CD14-positive monocyte (primary cell): Measurements from ENCODE around the gene MASP2. TPM values are rescaled to one million over a fixed set of nuclear protein-coding genes. Genes with fewer than 3 reads are reported as not detected.

Source experiments
- DNase-seq, 3 donors: peaks; one replicate each; pipeline ENCODE4 v3.0.0-alpha.2; 2011 to 2022
- H2AFZ ChIP-seq: 2 replicates; pipeline ENCODE4 v1.6.0; 2012; ENCODE audit warnings: mild to moderate bottlenecking, low read depth, low read length, inconsistent platforms; ENCODE audit not compliant: insufficient read depth, poor library complexity, severe bottlenecking
- H3K27ac ChIP-seq, 2 donors: 1 replicate in 1 of 2; 2 replicates in 1 of 2; pipeline ENCODE4 v1.5.1; 2012 to 2013; ENCODE audit warnings: low read length in 2 of 2, control low read depth in 1 of 2, inconsistent platforms in 1 of 2, low read depth in 1 of 2, mild to moderate bottlenecking in 1 of 2
- H3K27me3 ChIP-seq, 2 donors: one replicate each; pipeline versions ENCODE4 v1.6.0 to v1.6.1; 2011 to 2013; ENCODE audit warnings: low read length in 2 of 2; ENCODE audit not compliant: control insufficient read depth in 2 of 2, insufficient read depth in 2 of 2
- H3K36me3 ChIP-seq, 2 donors: replicated peaks in 1 of 2; 1 replicate in 1 of 2; 2 replicates in 1 of 2; pipeline versions ENCODE4 v1.5.1 to v1.6.1; 2012 to 2013; ENCODE audit warnings: low read length in 2 of 2, control low read depth in 1 of 2, inconsistent platforms in 1 of 2, mild to moderate bottlenecking in 1 of 2; ENCODE audit not compliant: insufficient read depth in 2 of 2, control insufficient read depth in 1 of 2
- H3K4me1 ChIP-seq, 2 donors: 1 replicate in 1 of 2; 2 replicates in 1 of 2; pipeline versions ENCODE4 v1.5.1 to v1.6.1; 2012 to 2013; ENCODE audit warnings: low read length in 2 of 2, control low read depth in 1 of 2, inconsistent platforms in 1 of 2, mild to moderate bottlenecking in 1 of 2, moderate library complexity in 1 of 2; ENCODE audit not compliant: insufficient read depth in 2 of 2, control insufficient read depth in 1 of 2
- H3K4me2 ChIP-seq: replicated peaks from 2 replicates; pipeline ENCODE3; 2012; ENCODE audit warnings: low read length, moderate library complexity, mild to moderate bottlenecking; ENCODE audit not compliant: poor library complexity, severe bottlenecking; ENCODE audit errors: extremely low read depth
- H3K4me3 ChIP-seq, 3 experiments: fragments of 200-600 bp in 1 of 3; sonication (generic) in 1 of 3; replicated peaks in 1 of 3; 1 replicate in 2 of 3; 2 replicates in 1 of 3; pipeline ENCODE4 v1.5.1; 2011 to 2013; ENCODE audit warnings: low read length in 3 of 3, mild to moderate bottlenecking in 3 of 3, control low read depth in 2 of 3, low read depth in 2 of 3, inconsistent platforms in 1 of 3, moderate library complexity in 1 of 3
- H3K79me2 ChIP-seq: 2 replicates; pipeline ENCODE4 v1.6.0; 2012; ENCODE audit warnings: mild to moderate bottlenecking, control low read depth, inconsistent platforms, low read length, moderate library complexity; ENCODE audit not compliant: insufficient read depth
- H3K9ac ChIP-seq: 2 replicates; pipeline ENCODE4 v1.6.0; 2017; ENCODE audit warnings: low read length, mild to moderate bottlenecking; ENCODE audit not compliant: insufficient read depth, poor library complexity, severe bottlenecking
- H3K9me3 ChIP-seq, 2 donors: replicated peaks in 1 of 2; 1 replicate in 1 of 2; 2 replicates in 1 of 2; pipeline versions ENCODE4 v1.5.1 to v1.6.1; 2012 to 2013; ENCODE audit warnings: low read length in 2 of 2, control low read depth in 1 of 2; ENCODE audit not compliant: control insufficient read depth in 1 of 2, insufficient read depth in 1 of 2
- H4K20me1 ChIP-seq: 2 replicates; pipeline ENCODE4 v1.6.0; 2012; ENCODE audit warnings: mild to moderate bottlenecking, low read length, control low read depth, moderate library complexity; ENCODE audit not compliant: insufficient read depth
- H3K27ac Mint-ChIP-seq, 7 donors: one replicate each; pipeline ENCODE4 v1.8.0; 2020; ENCODE audit warnings: mild to moderate bottlenecking in 7 of 7, mixed read lengths in 7 of 7, moderate library complexity in 6 of 7, inconsistent platforms in 2 of 7
- H3K27me3 Mint-ChIP-seq, 3 donors: one replicate each; pipeline ENCODE4 v1.8.0; 2021 to 2022; ENCODE audit warnings: low read depth in 3 of 3, mild to moderate bottlenecking in 3 of 3, mixed read lengths in 3 of 3, moderate library complexity in 3 of 3, inconsistent platforms in 1 of 3
- H3K36me3 Mint-ChIP-seq, 2 donors: one replicate each; pipeline ENCODE4 v1.8.0; 2020; ENCODE audit warnings: mixed read lengths in 2 of 2, inconsistent platforms in 1 of 2, mild to moderate bottlenecking in 1 of 2
- H3K4me1 Mint-ChIP-seq: one replicate; pipeline ENCODE4 v1.8.0; 2020; ENCODE audit warnings: mild to moderate bottlenecking, mixed read lengths
- H3K4me3 Mint-ChIP-seq, 2 donors: one replicate each; pipeline ENCODE4 v1.8.0; 2020; ENCODE audit warnings: mild to moderate bottlenecking in 2 of 2, mixed read lengths in 2 of 2, moderate library complexity in 1 of 2
- H3K9me3 Mint-ChIP-seq, 7 donors: one replicate each; pipeline ENCODE4 v1.8.0; 2020 to 2022; ENCODE audit warnings: mixed read lengths in 7 of 7, mild to moderate bottlenecking in 6 of 7, moderate library complexity in 6 of 7, inconsistent platforms in 2 of 7
- CTCF ChIP-seq: fragments of 200-600 bp; IDR thresholded peaks from one replicate; pipeline ENCODE4 v1.8.0; 2022; ENCODE audit warnings: antibody characterized with exemption, mild to moderate bottlenecking
- WGBS: methylation state at CpG from one replicate; pipeline ENCODE4 v1.1.5; 2013; ENCODE audit warnings: missing lambda C conversion rate; ENCODE audit not compliant: insufficient coverage; 5-methylcytosine and 5-hydroxymethylcytosine counted together
- intact Hi-C, 2 donors: fragments of 100-400 bp; cut with micrococcal nuclease; formaldehyde crosslinking; loops; one replicate each; pipeline versions ENCODE4 v1.15.0 to v1.15.1; 2023
- polyA plus RNA-seq, 3 donors: library from polyadenylated mRNA; depleted of rRNA in 1 of 3; unstranded in 2 of 3; stranded (reverse) in 1 of 3; fragments of 300-500 nt in 2 of 3; fragments of >200 nt in 1 of 3; fragmentation: Illumina TruSeq in 2 of 3; gene quantifications; 1 replicate in 2 of 3; 2 replicates in 1 of 3; pipeline ENCODE4 v1.2.3, GENCODE V29; 2012 to 2021

Gene MASP2
- polyA plus RNA-seq, 3 donors = not detected

GRCh38 chr1:10989095-10989494 is 57.9 kb downstream of the MASP2 start:
- Histone ChIP-seq H4K20me1 (no peaks in the 10 kb centered on the region), H3K4me3 (no peak overlapping the region), H3K79me2 (no peaks in the 10 kb centered on the region), H3K36me3 (no peaks in the 10 kb centered on the region), H2AFZ (no peak overlapping the region), H3K27me3 (no peaks in the 10 kb centered on the region), H3K9me3 (no peaks in the 10 kb centered on the region), H3K4me2 (no peak overlapping the region), H3K9ac (no peak overlapping the region), H3K4me1 (no peaks in the 10 kb centered on the region), H3K27ac (no peak overlapping the region)
- Mint-ChIP-seq H3K4me3 (no peak overlapping the region), H3K36me3 (no peaks in the 10 kb centered on the region), H3K27ac (no peak overlapping the region), H3K27me3 (peaks cover 7 to 8% (median 8%) of the 10 kb centered on the region in 3 donors), H3K4me1 (peaks cover 14% of the 10 kb centered on the region), H3K9me3 (peaks cover 0 to 3% (median under 1%) of the 10 kb centered on the region in 7 donors)
- TF ChIP-seq CTCF = no peak
- intact Hi-C loops = no loop called here
- DNase-seq = no peak
- WGBS = 100% methylated on average over 2 of the region's 5 CpGs

- Mint-ChIP-seq H3K9me3 (peaks cover 0 to 3% (median 0%) of the 10 kb centered on the region in 7 donors), H3K27me3 (peaks cover 5 to 8% (median 7%) of the 10 kb centered on the region in 3 donors), H3K4me1 (peaks cover 14% of the 10 kb centered on the region), H3K27ac (no peak overlapping the region), H3K36me3 (no peaks in the 10 kb centered on the region), H3K4me3 (no peak overlapping the region)
- TF ChIP-seq CTCF = no peak
- no peaks in the 10 kb centered on the region for H3K79me2 ChIP-seq
- no peaks in the 10 kb centered on the region for H4K20me1 ChIP-seq
- no peak overlapping the region for H2AFZ ChIP-seq
- no peak overlapping the region for H3K4me2 ChIP-seq
- H3K27ac ChIP-seq = no peak overlapping the region
- no peak overlapping the region for H3K4me3 ChIP-seq
- no CpG with 5 or more reads among the region's 4 CpGs for WGBS
- H3K9ac ChIP-seq = no peak overlapping the region
- H3K9me3 ChIP-seq = no peaks in the 10 kb centered on the region
- H3K36me3 ChIP-seq = no peaks in the 10 kb centered on the region
- H3K4me1 ChIP-seq = no peaks in the 10 kb centered on the region
- intact Hi-C loops = no loop called here
- DNase-seq = no peak
- H3K27me3 ChIP-seq = no peaks in the 10 kb centered on the region
Observed at GRCh38 chr1:10987840-10988417, 59.1 kb downstream of the MASP2 start.
